Measurements from ENCODE around the gene SLC34A3. TPM values are rescaled to one million over a fixed set of nuclear protein-coding genes. Genes with fewer than 3 reads are reported as not detected.

Gene SLC34A3
- total RNA-seq, 2 experiments from 2014 or later: not detected

DNA sequence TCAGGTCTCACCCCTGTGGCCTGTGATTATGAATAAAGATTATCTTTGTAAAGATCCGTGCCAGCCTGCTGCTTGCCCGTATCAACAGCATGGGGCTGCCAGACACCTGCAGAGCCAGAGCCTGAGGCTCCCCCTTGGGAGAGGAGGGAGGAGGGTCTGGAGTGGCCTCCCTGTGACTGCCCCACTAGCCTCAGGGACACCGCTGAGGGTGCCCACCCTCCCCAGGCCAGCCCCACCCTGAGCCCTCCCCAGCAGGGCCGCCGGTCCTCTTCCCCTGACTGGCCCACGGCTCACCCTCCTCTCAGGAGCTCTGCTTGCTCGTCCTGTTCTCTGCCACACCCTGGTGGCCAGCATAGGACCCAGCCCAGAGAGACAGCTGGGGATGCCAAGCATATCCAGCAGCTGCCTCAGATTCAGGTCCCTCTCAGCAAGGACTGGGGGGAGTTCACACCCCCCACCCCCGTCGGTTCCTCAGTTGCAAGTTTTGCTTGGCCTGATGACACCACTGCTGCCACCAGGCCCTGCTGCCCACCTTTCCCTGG is 40.3 kb upstream of the SLC34A3 start:
- TF ChIP-seq, protein P1, sequence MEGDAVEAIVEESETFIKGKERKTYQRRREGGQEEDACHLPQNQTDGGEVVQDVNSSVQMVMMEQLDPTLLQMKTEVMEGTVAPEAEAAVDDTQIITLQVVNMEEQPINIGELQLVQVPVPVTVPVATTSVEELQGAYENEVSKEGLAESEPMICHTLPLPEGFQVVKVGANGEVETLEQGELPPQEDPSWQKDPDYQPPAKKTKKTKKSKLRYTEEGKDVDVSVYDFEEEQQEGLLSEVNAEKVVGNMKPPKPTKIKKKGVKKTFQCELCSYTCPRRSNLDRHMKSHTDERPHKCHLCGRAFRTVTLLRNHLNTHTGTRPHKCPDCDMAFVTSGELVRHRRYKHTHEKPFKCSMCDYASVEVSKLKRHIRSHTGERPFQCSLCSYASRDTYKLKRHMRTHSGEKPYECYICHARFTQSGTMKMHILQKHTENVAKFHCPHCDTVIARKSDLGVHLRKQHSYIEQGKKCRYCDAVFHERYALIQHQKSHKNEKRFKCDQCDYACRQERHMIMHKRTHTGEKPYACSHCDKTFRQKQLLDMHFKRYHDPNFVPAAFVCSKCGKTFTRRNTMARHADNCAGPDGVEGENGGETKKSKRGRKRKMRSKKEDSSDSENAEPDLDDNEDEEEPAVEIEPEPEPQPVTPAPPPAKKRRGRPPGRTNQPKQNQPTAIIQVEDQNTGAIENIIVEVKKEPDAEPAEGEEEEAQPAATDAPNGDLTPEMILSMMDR (conservative IDR thresholded peaks at IDR 0.05; ENCODE audit: low read length): no peak
- no peak for TF ChIP-seq EZH2phosphoT487 (IDR thresholded peaks at IDR 0.05; ENCODE audit: borderline replicate concordance, low read depth, low read length)
- no peaks in the 10 kb centered on the region for H3K9me2 ChIP-seq (ENCODE audit: insufficient read depth, low read length)
- H3K4me1 ChIP-seq (ENCODE audit: insufficient read depth, low read length, poor library complexity, severe bottlenecking): peaks cover 27% of the 10 kb centered on the region
- peak overlapping the region; percentile 94 for H3K4me3 ChIP-seq (ENCODE audit: low read depth, low read length, poor library complexity, severe bottlenecking)
- BruUV-seq (replicated peaks): no TSS peak
- no peaks in the 10 kb centered on the region for H3K9me3 ChIP-seq (ENCODE audit: low read length)
- H3K4me2 ChIP-seq (ENCODE audit: low read length): peak overlapping the region; percentile 97
- H3K79me2 ChIP-seq (ENCODE audit: insufficient read depth, low read depth, low read length): peaks cover 32% of the 10 kb centered on the region
- peaks cover 6% of the 10 kb centered on the region; the same call in 1 of the 2 replicates for H4K20me1 ChIP-seq (ENCODE audit: insufficient read depth, low read length)
- H2AFZ ChIP-seq (ENCODE audit: low read length): no peak overlapping the region
- no peak for DNase-seq (ENCODE audit: low spot score)
- intact Hi-C loops (cut with micrococcal nuclease; ENCODE audit: unreplicated experiment): no loop called here
- CTCF ChIA-PET (ENCODE audit: unreplicated experiment): interaction anchor here (1.3 kb wide), 1 partner anchor 61 kb away, joined by 5 read pairs; no protein-coding TSS in a partner anchor
- POLR2A ChIA-PET: interaction anchor here (3.2 kb wide), 1 partner anchor 11 kb away, joined by 16 read pairs; the partner anchor contains the start of gene TPRN
- H3K36me3 ChIP-seq (ENCODE audit: insufficient read depth, low read length): peaks cover 31% of the 10 kb centered on the region; the same call in 1 of the 2 replicates
- H3K27ac ChIP-seq (ENCODE audit: low read depth, low read length, poor library complexity, severe bottlenecking): no peak overlapping the region

GRCh38 chr9:137191245-137191644 is 39.5 kb upstream of the SLC34A3 start:
- Histone ChIP-seq H3K4me1 (ENCODE audit: insufficient read depth, low read length, poor library complexity, severe bottlenecking) (peaks cover 26% of the 10 kb centered on the region), H3K27ac (ENCODE audit: low read depth, low read length, poor library complexity, severe bottlenecking) (no peak overlapping the region), H3K4me3 (ENCODE audit: low read depth, low read length, poor library complexity, severe bottlenecking) (no peak overlapping the region), H3K36me3 (ENCODE audit: insufficient read depth, low read length) (peaks cover 24% of the 10 kb centered on the region; the same call in 1 of the 2 replicates), H3K4me2 (ENCODE audit: low read length) (no peak overlapping the region), H3K9me2 (ENCODE audit: insufficient read depth, low read length) (no peaks in the 10 kb centered on the region), H3K9me3 (ENCODE audit: low read length) (no peaks in the 10 kb centered on the region), H3K79me2 (ENCODE audit: insufficient read depth, low read depth, low read length) (peaks cover 32% of the 10 kb centered on the region), H4K20me1 (ENCODE audit: insufficient read depth, low read length) (peaks cover 6% of the 10 kb centered on the region; the same call in 1 of the 2 replicates), H2AFZ (ENCODE audit: low read length) (no peak overlapping the region)
- TF ChIP-seq EZH2phosphoT487 (IDR thresholded peaks at IDR 0.05; ENCODE audit: borderline replicate concordance, low read depth, low read length): no peak
- TF ChIP-seq, protein P1 (conservative IDR thresholded peaks at IDR 0.05; ENCODE audit: low read length): no peak
- intact Hi-C loops (cut with micrococcal nuclease; ENCODE audit: unreplicated experiment): no loop called here
- DNase-seq (ENCODE audit: low spot score): no peak
- CTCF ChIA-PET (ENCODE audit: unreplicated experiment): interaction anchor here (0.6 kb wide), 1 partner anchor 15 kb away, joined by 6 read pairs; no protein-coding TSS in a partner anchor
- POLR2A ChIA-PET: no interaction called here
- BruUV-seq (replicated peaks): no TSS peak
